ENCODE data around the gene KCNG2. TPM values are rescaled to one million over a fixed set of nuclear protein-coding genes. Genes with fewer than 3 reads are reported as not detected.

KCNG2 gene
- total and polyA plus RNA-seq, 2 of the 13 experiments (the other 11 are each of a cell fraction or from before 2014, with no cell fraction given) = not detected

DNA sequence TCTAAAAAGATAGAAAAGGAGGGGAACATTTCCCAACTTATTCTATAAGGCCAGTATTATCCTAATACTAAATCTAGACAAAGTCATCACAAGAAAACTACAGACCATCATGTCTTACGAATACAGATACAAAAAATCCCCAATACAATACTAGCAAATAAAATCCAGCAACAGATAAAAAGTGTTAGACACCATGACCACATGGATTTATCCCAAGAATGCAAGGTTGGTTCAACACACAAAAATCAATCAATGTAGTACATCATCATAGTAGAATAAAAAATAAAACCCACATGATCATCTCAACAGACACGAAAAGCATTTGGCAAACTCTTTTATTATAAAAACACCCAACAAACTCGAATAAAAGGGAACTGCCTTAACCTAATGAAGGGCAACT lies 135.2 kb downstream of the KCNG2 start:
- ChIA-PET POLR2A (no interaction called here), CTCF (ENCODE audit: low intra/inter-chr PET ratio, low total read pairs) (interaction anchor here (1.1 to 2.8 kb wide), 3 partner anchors 32 to 221 kb away, joined by 3 to 23 read pairs (median 8); partner anchors contain the start of gene HSBP1L1)
- DNase-seq (ENCODE audit: low spot score) (no peak), FAIRE-seq (no peak), ATAC-seq (no peak)
- Histone ChIP-seq H3K36me3 (replicated peaks in 1 of 2; ENCODE audit: control insufficient read depth in 1 of 2, insufficient read depth in 2 of 2, low read length in 2 of 2) (peaks cover 6 to 21% of the 10 kb centered on the region in 2 experiments), H3K4me3 (replicated peaks in 1 of 3; ENCODE audit: insufficient read depth in 1 of 3, low read depth in 2 of 3, low read length in 3 of 3) (no peak overlapping the region), H3K4me1 (ENCODE audit: insufficient read depth, low read length) (peaks cover 49% of the 10 kb centered on the region), H3K27me3 (ENCODE audit: control insufficient read depth in 1 of 2, insufficient read depth in 2 of 2, low read length in 2 of 2) (no peaks in the 10 kb centered on the region), H3K27ac (ENCODE audit: extremely low read length, insufficient read depth, low read length) (no peak overlapping the region), H3K9me3 (ENCODE audit: low read length) (peaks cover 11% of the 10 kb centered on the region), H3K9ac (ENCODE audit: insufficient read depth, low read depth, low read length) (no peak overlapping the region), H3K4me2 (ENCODE audit: low read depth, low read length) (no peak overlapping the region), H2AFZ (ENCODE audit: low read length) (no peak overlapping the region), H4K20me1 (ENCODE audit: insufficient read depth, low read length) (peaks cover 28% of the 10 kb centered on the region), H3K79me2 (ENCODE audit: insufficient read depth, low read length) (peaks cover 89% of the 10 kb centered on the region)
- intact Hi-C loops (cut with micrococcal nuclease; ENCODE audit: unreplicated experiment) = no loop called here
- BruUV-seq (replicated peaks) = no TSS peak
- 87% methylated on average over 3 of the region's 3 CpGs for WGBS (ENCODE audit: low lambda C conversion rate)
- in situ Hi-C loops (cut with HindIII; ENCODE audit: extremely low pct_ligation_motif_present, low pct_unique_long_range_greater_than_20kb) = loop anchor here (10.0 kb wide), 1 partner anchor 172 kb away; the partner anchor contains the start of gene ADNP2
- no peak for TF ChIP-seq TGIF2 (CRISPR knock-in tag; IDR thresholded peaks at IDR 0.05)
- no peak for TF ChIP-seq MTF2 (CRISPR knock-in tag; IDR thresholded peaks at IDR 0.05; ENCODE audit: borderline replicate concordance)
- TF ChIP-seq RFXAP (CRISPR knock-in tag; IDR thresholded peaks at IDR 0.05; ENCODE audit: borderline replicate concordance) = no peak
- TF ChIP-seq, protein P1, sequence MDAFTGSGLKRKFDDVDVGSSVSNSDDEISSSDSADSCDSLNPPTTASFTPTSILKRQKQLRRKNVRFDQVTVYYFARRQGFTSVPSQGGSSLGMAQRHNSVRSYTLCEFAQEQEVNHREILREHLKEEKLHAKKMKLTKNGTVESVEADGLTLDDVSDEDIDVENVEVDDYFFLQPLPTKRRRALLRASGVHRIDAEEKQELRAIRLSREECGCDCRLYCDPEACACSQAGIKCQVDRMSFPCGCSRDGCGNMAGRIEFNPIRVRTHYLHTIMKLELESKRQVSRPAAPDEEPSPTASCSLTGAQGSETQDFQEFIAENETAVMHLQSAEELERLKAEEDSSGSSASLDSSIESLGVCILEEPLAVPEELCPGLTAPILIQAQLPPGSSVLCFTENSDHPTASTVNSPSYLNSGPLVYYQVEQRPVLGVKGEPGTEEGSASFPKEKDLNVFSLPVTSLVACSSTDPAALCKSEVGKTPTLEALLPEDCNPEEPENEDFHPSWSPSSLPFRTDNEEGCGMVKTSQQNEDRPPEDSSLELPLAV (CRISPR knock-in tag; conservative IDR thresholded peaks at IDR 0.05; ENCODE audit: low read depth) = no peak
- no peak for TF ChIP-seq ZNF543 (CRISPR knock-in tag; IDR thresholded peaks at IDR 0.05)
- no peak for TF ChIP-seq ZEB1 (IDR thresholded peaks at IDR 0.05; ENCODE audit: insufficient replicate concordance, low read depth)
- TF ChIP-seq ZNF562 (CRISPR knock-in tag; IDR thresholded peaks at IDR 0.05; ENCODE audit: borderline replicate concordance) = no peak
- no peak for TF ChIP-seq CBX2 (IDR thresholded peaks at IDR 0.05; ENCODE audit: low read depth, low read length)
- no peak for TF ChIP-seq CBX2 (CRISPR knock-in tag; IDR thresholded peaks at IDR 0.05; ENCODE audit: low read depth)
- TF ChIP-seq ZNF235 (CRISPR knock-in tag; IDR thresholded peaks at IDR 0.05; ENCODE audit: borderline replicate concordance) = no peak
- TF ChIP-seq, protein P2, sequence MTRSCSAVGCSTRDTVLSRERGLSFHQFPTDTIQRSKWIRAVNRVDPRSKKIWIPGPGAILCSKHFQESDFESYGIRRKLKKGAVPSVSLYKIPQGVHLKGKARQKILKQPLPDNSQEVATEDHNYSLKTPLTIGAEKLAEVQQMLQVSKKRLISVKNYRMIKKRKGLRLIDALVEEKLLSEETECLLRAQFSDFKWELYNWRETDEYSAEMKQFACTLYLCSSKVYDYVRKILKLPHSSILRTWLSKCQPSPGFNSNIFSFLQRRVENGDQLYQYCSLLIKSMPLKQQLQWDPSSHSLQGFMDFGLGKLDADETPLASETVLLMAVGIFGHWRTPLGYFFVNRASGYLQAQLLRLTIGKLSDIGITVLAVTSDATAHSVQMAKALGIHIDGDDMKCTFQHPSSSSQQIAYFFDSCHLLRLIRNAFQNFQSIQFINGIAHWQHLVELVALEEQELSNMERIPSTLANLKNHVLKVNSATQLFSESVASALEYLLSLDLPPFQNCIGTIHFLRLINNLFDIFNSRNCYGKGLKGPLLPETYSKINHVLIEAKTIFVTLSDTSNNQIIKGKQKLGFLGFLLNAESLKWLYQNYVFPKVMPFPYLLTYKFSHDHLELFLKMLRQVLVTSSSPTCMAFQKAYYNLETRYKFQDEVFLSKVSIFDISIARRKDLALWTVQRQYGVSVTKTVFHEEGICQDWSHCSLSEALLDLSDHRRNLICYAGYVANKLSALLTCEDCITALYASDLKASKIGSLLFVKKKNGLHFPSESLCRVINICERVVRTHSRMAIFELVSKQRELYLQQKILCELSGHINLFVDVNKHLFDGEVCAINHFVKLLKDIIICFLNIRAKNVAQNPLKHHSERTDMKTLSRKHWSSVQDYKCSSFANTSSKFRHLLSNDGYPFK (CRISPR knock-in tag; IDR thresholded peaks at IDR 0.05; ENCODE audit: borderline replicate concordance) = no peak
- TF ChIP-seq, protein P3, sequence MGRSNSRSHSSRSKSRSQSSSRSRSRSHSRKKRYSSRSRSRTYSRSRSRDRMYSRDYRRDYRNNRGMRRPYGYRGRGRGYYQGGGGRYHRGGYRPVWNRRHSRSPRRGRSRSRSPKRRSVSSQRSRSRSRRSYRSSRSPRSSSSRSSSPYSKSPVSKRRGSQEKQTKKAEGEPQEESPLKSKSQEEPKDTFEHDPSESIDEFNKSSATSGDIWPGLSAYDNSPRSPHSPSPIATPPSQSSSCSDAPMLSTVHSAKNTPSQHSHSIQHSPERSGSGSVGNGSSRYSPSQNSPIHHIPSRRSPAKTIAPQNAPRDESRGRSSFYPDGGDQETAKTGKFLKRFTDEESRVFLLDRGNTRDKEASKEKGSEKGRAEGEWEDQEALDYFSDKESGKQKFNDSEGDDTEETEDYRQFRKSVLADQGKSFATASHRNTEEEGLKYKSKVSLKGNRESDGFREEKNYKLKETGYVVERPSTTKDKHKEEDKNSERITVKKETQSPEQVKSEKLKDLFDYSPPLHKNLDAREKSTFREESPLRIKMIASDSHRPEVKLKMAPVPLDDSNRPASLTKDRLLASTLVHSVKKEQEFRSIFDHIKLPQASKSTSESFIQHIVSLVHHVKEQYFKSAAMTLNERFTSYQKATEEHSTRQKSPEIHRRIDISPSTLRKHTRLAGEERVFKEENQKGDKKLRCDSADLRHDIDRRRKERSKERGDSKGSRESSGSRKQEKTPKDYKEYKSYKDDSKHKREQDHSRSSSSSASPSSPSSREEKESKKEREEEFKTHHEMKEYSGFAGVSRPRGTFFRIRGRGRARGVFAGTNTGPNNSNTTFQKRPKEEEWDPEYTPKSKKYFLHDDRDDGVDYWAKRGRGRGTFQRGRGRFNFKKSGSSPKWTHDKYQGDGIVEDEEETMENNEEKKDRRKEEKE (IDR thresholded peaks at IDR 0.05) = no peak
- TF ChIP-seq ZKSCAN1 (IDR thresholded peaks at IDR 0.05; ENCODE audit: low read length) = no peak
- TF ChIP-seq ZNF30 (CRISPR knock-in tag; IDR thresholded peaks at IDR 0.05) = no peak
- TF ChIP-seq ZFP36 (IDR thresholded peaks at IDR 0.05; ENCODE audit: borderline replicate concordance, low read depth, low read length, partially characterized antibody) = no peak
- TF ChIP-seq, protein P4, sequence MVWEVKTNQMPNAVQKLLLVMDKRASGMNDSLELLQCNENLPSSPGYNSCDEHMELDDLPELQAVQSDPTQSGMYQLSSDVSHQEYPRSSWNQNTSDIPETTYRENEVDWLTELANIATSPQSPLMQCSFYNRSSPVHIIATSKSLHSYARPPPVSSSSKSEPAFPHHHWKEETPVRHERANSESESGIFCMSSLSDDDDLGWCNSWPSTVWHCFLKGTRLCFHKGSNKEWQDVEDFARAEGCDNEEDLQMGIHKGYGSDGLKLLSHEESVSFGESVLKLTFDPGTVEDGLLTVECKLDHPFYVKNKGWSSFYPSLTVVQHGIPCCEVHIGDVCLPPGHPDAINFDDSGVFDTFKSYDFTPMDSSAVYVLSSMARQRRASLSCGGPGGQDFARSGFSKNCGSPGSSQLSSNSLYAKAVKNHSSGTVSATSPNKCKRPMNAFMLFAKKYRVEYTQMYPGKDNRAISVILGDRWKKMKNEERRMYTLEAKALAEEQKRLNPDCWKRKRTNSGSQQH (CRISPR knock-in tag; IDR thresholded peaks at IDR 0.05; ENCODE audit: low read depth) = no peak
- TF ChIP-seq KDM5B (CRISPR knock-in tag; IDR thresholded peaks at IDR 0.05; ENCODE audit: borderline replicate concordance) = no peak

All from HepG2 (cell line).